B cell (primary cell): ENCODE data around the gene KLRF2. TPM values are rescaled to one million over a fixed set of nuclear protein-coding genes. Genes with fewer than 3 reads are reported as not detected.

Source experiments
- ATAC-seq: fragments of 200-7000 bp; cut with Tn5 transposase; one replicate; pipeline ENCODE4 v1.10.0; 2021; ENCODE audit warnings: low read depth, mild to moderate bottlenecking, moderate number of reproducible peaks, moderate library complexity
- CTCF ChIA-PET: fragments of 350-600 bp; sonication (Branson Sonifier 250); formaldehyde crosslinking; loops from one replicate; lab custom pipeline; 2021; ENCODE audit warnings: antibody characterized with exemption, inconsistent platforms; lab: Charles Lee
- POLR2A ChIA-PET: fragments of 350-600 bp; sonication (Branson Sonifier 250); formaldehyde crosslinking; loops from one replicate; lab custom pipeline; 2021; ENCODE audit warnings: antibody characterized with exemption; lab: Charles Lee
- DNase-seq: peaks from one replicate; pipeline ENCODE4 v3.0.0; 2013
- H2AFZ ChIP-seq: 2 replicates; pipeline ENCODE4 v1.6.1; 2012; ENCODE audit warnings: mild to moderate bottlenecking, low read depth, low read length; ENCODE audit not compliant: insufficient read depth, poor library complexity, severe bottlenecking
- H3K27ac ChIP-seq, 2 donors: 1 replicate in 1 of 2; 2 replicates in 1 of 2; pipeline ENCODE4 v1.5.1; 2012 to 2013; ENCODE audit warnings: low read length in 2 of 2, mild to moderate bottlenecking in 2 of 2, moderate library complexity in 1 of 2
- H3K27me3 ChIP-seq, 4 experiments: fragments of 200-600 bp in 1 of 4; sonication (generic) in 1 of 4; replicated peaks in 1 of 4; 1 replicate in 2 of 4; 2 replicates in 2 of 4; pipeline versions ENCODE4 v1.6.1 to v1.7.0; 2013 to 2016; ENCODE audit warnings: low read length in 3 of 4, mild to moderate bottlenecking in 2 of 4, mixed read lengths in 1 of 4, moderate library complexity in 1 of 4; ENCODE audit not compliant: insufficient read depth in 4 of 4, control insufficient read depth in 3 of 4; ENCODE audit errors: control extremely low read depth in 1 of 4
- H3K36me3 ChIP-seq, 2 experiments: replicated peaks in 1 of 2; 1 replicate in 1 of 2; 2 replicates in 1 of 2; pipeline versions ENCODE4 v1.6.1 to v1.7.1; 2013; ENCODE audit warnings: low read length in 1 of 2; ENCODE audit not compliant: insufficient read depth in 2 of 2, control insufficient read depth in 1 of 2; ENCODE audit errors: control extremely low read depth in 1 of 2, extremely low read depth in 1 of 2
- H3K4me1 ChIP-seq, 2 donors: fragments of 200-600 bp in 1 of 2; sonication (generic) in 1 of 2; 1 replicate in 1 of 2; 2 replicates in 1 of 2; pipeline versions ENCODE4 v1.5.1 to v1.6.1; 2013 to 2017; ENCODE audit warnings: low read length in 2 of 2; ENCODE audit not compliant: control insufficient read depth in 2 of 2, insufficient read depth in 2 of 2
- H3K4me2 ChIP-seq: replicated peaks from 2 replicates; pipeline ENCODE3; 2012; ENCODE audit warnings: mild to moderate bottlenecking, low read depth, low read length; ENCODE audit not compliant: poor library complexity, severe bottlenecking
- H3K4me3 ChIP-seq, 5 experiments: fragments of 200-600 bp in 1 of 5; sonication (generic) in 1 of 5; 1 replicate in 3 of 5; 2 replicates in 2 of 5; pipeline versions ENCODE4 v1.5.1 to v1.7.0; 2011 to 2016; ENCODE audit warnings: low read length in 4 of 5, mild to moderate bottlenecking in 4 of 5, low read depth in 2 of 5, control low read depth in 1 of 5, moderate library complexity in 1 of 5; ENCODE audit not compliant: insufficient read depth in 1 of 5; ENCODE audit errors: control extremely low read depth in 1 of 5, extremely low read depth in 1 of 5
- H3K79me2 ChIP-seq: fragments of 200-600 bp; sonication (generic); one replicate; pipeline ENCODE4 v1.6.0; 2016; ENCODE audit warnings: low read length; ENCODE audit not compliant: control insufficient read depth, insufficient read depth
- H3K9ac ChIP-seq: fragments of 200-600 bp; sonication (generic); 2 replicates; pipeline ENCODE4 v1.6.1; 2017; ENCODE audit warnings: mild to moderate bottlenecking, low read length, moderate library complexity
- H3K9me3 ChIP-seq, 3 donors: one replicate each; pipeline versions ENCODE4 v1.6.1 to v1.7.1; 2013; ENCODE audit warnings: low read length in 2 of 3; ENCODE audit not compliant: control insufficient read depth in 2 of 3, insufficient read depth in 1 of 3; ENCODE audit errors: control extremely low read depth in 1 of 3
- H4K20me1 ChIP-seq: 2 replicates; pipeline ENCODE4 v1.6.0; 2012; ENCODE audit warnings: mild to moderate bottlenecking, low read length; ENCODE audit not compliant: insufficient read depth, control insufficient read depth, poor library complexity, severe bottlenecking
- H3K27ac Mint-ChIP-seq: one replicate; pipeline ENCODE4 v1.8.0; 2021; ENCODE audit warnings: mixed read lengths
- H3K27me3 Mint-ChIP-seq: one replicate; pipeline ENCODE4 v1.8.0; 2021; ENCODE audit warnings: mixed read lengths
- H3K4me1 Mint-ChIP-seq: one replicate; pipeline ENCODE4 v1.8.0; 2021; ENCODE audit warnings: mixed read lengths
- H3K4me3 Mint-ChIP-seq: one replicate; pipeline ENCODE4 v1.8.0; 2021; ENCODE audit warnings: mixed read lengths
- H3K9me3 Mint-ChIP-seq: one replicate; pipeline ENCODE4 v1.8.0; 2022; ENCODE audit warnings: mixed read lengths; ENCODE audit not compliant: insufficient read depth
- CTCF ChIP-seq: fragments of 200-600 bp; IDR thresholded peaks from one replicate; pipeline ENCODE4 v1.8.0; 2022; ENCODE audit warnings: antibody characterized with exemption, mild to moderate bottlenecking
- EZH2 ChIP-seq: IDR thresholded peaks from 2 replicates; pipeline ENCODE4 v1.6.1; 2012; ENCODE audit warnings: borderline replicate concordance, low read depth, mild to moderate bottlenecking, moderate library complexity, low read length; ENCODE audit not compliant: insufficient read depth, poor library complexity, severe bottlenecking
- WGBS: methylation state at CpG from one replicate; pipeline ENCODE4 v1.1.5; 2013; ENCODE audit warnings: missing lambda C conversion rate; ENCODE audit not compliant: insufficient coverage; 5-methylcytosine and 5-hydroxymethylcytosine counted together
- intact Hi-C: fragments of 100-400 bp; cut with micrococcal nuclease; formaldehyde crosslinking; loops from one replicate; pipeline ENCODE4 v1.10.0; 2022
- polyA plus RNA-seq: library from polyadenylated mRNA; depleted of rRNA; stranded (reverse); fragments of >200 nt; gene quantifications from 2 replicates; pipeline ENCODE4 v1.2.3, GENCODE V29; 2012
- total RNA-seq, 2 donors: library from RNA; stranded (reverse); fragments of 120-200 nt in 1 of 2; gene quantifications; 1 replicate in 1 of 2; 2 replicates in 1 of 2; pipeline versions ENCODE4 v1.2.3 to v1.2.4, GENCODE V29; 2013 to 2022

The KLRF2 gene
- total and polyA plus RNA-seq, 2 donors (not counting 1 experiment from before 2014, with no cell fraction given) = 0.36 TPM; not detected in 1

DNA sequence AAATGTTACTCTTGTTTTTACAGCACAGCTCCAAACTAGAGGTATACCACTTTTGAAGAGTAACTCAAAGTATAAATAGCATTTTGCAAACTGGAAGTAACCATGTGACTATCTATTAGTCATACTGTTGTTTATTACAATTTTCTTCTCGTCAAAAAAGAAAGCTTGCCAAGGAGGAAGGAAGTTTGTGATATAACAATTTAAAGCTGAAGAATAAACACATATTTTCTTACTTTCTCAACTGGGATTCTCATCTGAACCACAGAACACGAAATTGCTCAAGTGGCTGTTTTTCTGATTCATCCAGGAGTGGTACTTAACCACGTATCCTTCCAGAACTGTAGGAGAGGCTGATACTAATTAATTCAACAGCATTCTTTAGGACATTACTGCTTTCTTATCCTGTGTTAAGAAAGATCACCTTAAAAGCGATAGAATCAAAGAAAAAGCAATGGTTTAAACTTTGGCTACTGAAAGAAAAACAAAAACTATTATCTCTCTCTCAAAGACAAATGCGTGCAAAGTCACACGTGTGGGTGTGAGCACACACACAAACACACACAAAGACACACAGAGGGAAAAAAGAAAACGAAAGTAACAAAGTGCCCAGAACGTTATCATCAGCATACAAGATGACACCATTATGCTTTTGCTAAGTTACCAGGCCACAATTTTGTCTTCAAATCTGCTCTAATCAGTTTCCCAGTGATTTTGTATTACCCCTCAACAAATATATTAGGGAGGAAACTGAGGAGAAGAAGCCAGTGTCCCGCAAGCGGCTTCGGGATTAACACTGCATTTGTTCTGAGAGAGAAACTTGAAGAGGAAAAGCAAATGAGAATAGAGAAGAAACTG lies 11.8 kb upstream of the KLRF2 start, which contains the start of gene CLEC2B:
Gene CLEC2B, minus strand, starts transcription at position 48 of the 855 bp plus-strand sequence.
- peak within 1 kb of the TSS; percentile 51 to 97 (median 66) for H3K4me3 ChIP-seq
- H3K27ac Mint-ChIP-seq = peak within 1 kb of the TSS; percentile 99
- WGBS = 0% methylated on average over 6 of the region's 11 CpGs
- H3K4me1 Mint-ChIP-seq = peaks cover 41% of the 10 kb centered on the region
- H4K20me1 ChIP-seq = no peaks in the 10 kb centered on the region
- ATAC-seq (peak; percentile 66), DNase-seq (peak; percentile 76)
- no peaks in the 10 kb centered on the region for H3K9me3 Mint-ChIP-seq
- TF ChIP-seq CTCF (no peak), EZH2 (no peak)
- peak within 1 kb of the TSS; percentile 64 for H2AFZ ChIP-seq
- H3K79me2 ChIP-seq = peaks cover 58% of the 10 kb centered on the region
- H3K36me3 ChIP-seq = no peaks in the 10 kb centered on the region
- no peaks in the 10 kb centered on the region for H3K9me3 ChIP-seq
- peaks cover 14 to 18% of the 10 kb centered on the region in 2 donors for H3K4me1 ChIP-seq
- peak within 1 kb of the TSS; percentile 89 to 90 for H3K27ac ChIP-seq
- CTCF ChIA-PET = interaction anchor here (1.3 to 4.3 kb wide), 4 partner anchors 55 to 138 kb away, joined by 3 to 14 read pairs (median 6); no protein-coding TSS in a partner anchor
- peak within 1 kb of the TSS; percentile 69 for H3K9ac ChIP-seq
- intact Hi-C loops = loop anchor here (1.0 to 10.0 kb wide), 6 partner anchors 11 to 743 kb away; partner anchors contain the start of gene MAGOHB
- POLR2A ChIA-PET = no interaction called here
- peak within 1 kb of the TSS; percentile 75 for H3K4me2 ChIP-seq
- no peaks in the 10 kb centered on the region for H3K27me3 Mint-ChIP-seq
- peak within 1 kb of the TSS; percentile 92 for H3K4me3 Mint-ChIP-seq
- no peaks in the 10 kb centered on the region for H3K27me3 ChIP-seq
